A549 (cell line): ENCODE results near the gene FAM136A. TPM values are rescaled to one million over a fixed set of nuclear protein-coding genes. Genes with fewer than 3 reads are reported as not detected.

Experiments
- ATAC-seq, 2 experiments: fragments of 200-7000 bp in 1 of 2; fragments of >200 bp in 1 of 2; cut with Nextera tagmentation in 1 of 2; cut with Tn5 transposase in 1 of 2; 3 replicates each; pipeline versions ENCODE4 v1.8.0 to v1.9.1; 2018 to 2020; ENCODE audit warnings: mild to moderate bottlenecking in 1 of 2, moderate library complexity in 1 of 2
- CTCF ChIA-PET: fragments of 300-600 bp; sonication (Branson Sonifier 250); formaldehyde crosslinking; extraction: SDS; loops from one replicate; lab custom pipeline; 2021; ENCODE audit warnings: antibody characterized with exemption, inconsistent platforms; lab: Yijun Ruan, JAX
- POLR2A ChIA-PET: fragments of 350-600 bp; formaldehyde crosslinking; extraction: SDS; loops from one replicate; lab custom pipeline; 2021; ENCODE audit warnings: antibody characterized with exemption, inconsistent platforms; lab: Yijun Ruan, JAX
- DNase-seq, 2 experiments: peaks; one replicate each; pipeline versions ENCODE4 v3.0.0 to v3.0.0-alpha.2; 2011 to 2016; ENCODE audit warnings: low read depth in 1 of 2, low spot score in 1 of 2
- FAIRE-seq: peaks from 2 replicates; lab custom pipeline; 2011; peaks lifted over from hg19 to GRCh38; lab: Jason Lieb, UNC
- H3K27ac ChIP-seq, 2 experiments: fragments of >200 bp; sonication (Bioruptor Twin); formaldehyde crosslinking; 3 replicates each; pipeline ENCODE4 v1.5.1; 2016 to 2017
- H3K4me1 ChIP-seq: fragments of >200 bp; sonication (Bioruptor Twin); formaldehyde crosslinking; 3 replicates; pipeline ENCODE4 v1.6.1; 2016
- H3K4me2 ChIP-seq: fragments of >200 bp; sonication (Bioruptor Twin); formaldehyde crosslinking; 3 replicates; pipeline ENCODE4 v1.6.1; 2016
- H3K4me3 ChIP-seq: fragments of >200 bp; sonication (Bioruptor Twin); formaldehyde crosslinking; 3 replicates; pipeline ENCODE4 v1.5.1; 2016
- H3K9me3 ChIP-seq: fragments of >200 bp; sonication (Bioruptor Twin); formaldehyde crosslinking; 3 replicates; pipeline ENCODE4 v1.6.1; 2016
- ATOH8 ChIP-seq: fragments of 250-450 bp; sonication (Bioruptor Pico); IDR thresholded peaks from 2 replicates; pipeline ENCODE4 v1.5.0; 2020; ENCODE audit warnings: low read depth, mild to moderate bottlenecking, moderate library complexity
- CEBPB ChIP-seq, 2 experiments: fragments of >200 bp in 1 of 2; sonication (Bioruptor Twin) in 1 of 2; formaldehyde crosslinking in 1 of 2; IDR thresholded peaks; 2 replicates each; pipeline ENCODE4 v1.6.1; 2012 to 2016
- CHD2 ChIP-seq: fragments of 150-350 bp; IDR thresholded peaks from 2 replicates; pipeline ENCODE4 v1.6.1; 2014; ENCODE audit warnings: low read length; ENCODE audit not compliant: partially characterized antibody
- EHF ChIP-seq: fragments of 250-450 bp; sonication (Bioruptor Pico); IDR thresholded peaks from 2 replicates; pipeline ENCODE4 v1.5.0; 2020; ENCODE audit warnings: mild to moderate bottlenecking
- EP300 ChIP-seq, 2 experiments: fragments of >200 bp; sonication (Bioruptor Twin); formaldehyde crosslinking; IDR thresholded peaks; 2 replicates in 1 of 2; 3 replicates in 1 of 2; pipeline ENCODE4 v1.6.1; 2016 to 2017
- FOSB ChIP-seq: fragments of 250-450 bp; sonication (Bioruptor Pico); IDR thresholded peaks from 2 replicates; pipeline ENCODE4 v1.5.0; 2020; ENCODE audit warnings: mild to moderate bottlenecking, moderate library complexity
- FOSL2 ChIP-seq, 2 experiments: fragments of 450-650 bp in 1 of 2; fragments of >200 bp in 1 of 2; sonication (Bioruptor Twin) in 1 of 2; formaldehyde crosslinking; IDR thresholded peaks; 2 replicates each; pipeline versions ENCODE4 v1.5.0 to v1.6.1; 2016 to 2020; ENCODE audit warnings: mild to moderate bottlenecking in 1 of 2, moderate library complexity in 1 of 2
- FOXS1 ChIP-seq: fragments of 250-450 bp; sonication (Bioruptor Pico); IDR thresholded peaks from 2 replicates; pipeline ENCODE4 v1.5.0; 2020; ENCODE audit warnings: mild to moderate bottlenecking, moderate library complexity
- HOXB5 ChIP-seq: fragments of 250-450 bp; sonication (Bioruptor Pico); IDR thresholded peaks from 2 replicates; pipeline ENCODE4 v1.5.0; 2020; ENCODE audit warnings: mild to moderate bottlenecking, moderate library complexity
- JUNB ChIP-seq: fragments of >200 bp; sonication (Bioruptor Twin); formaldehyde crosslinking; IDR thresholded peaks from 2 replicates; pipeline ENCODE4 v1.6.1; 2016
- KDM5A ChIP-seq: fragments of 200-600 bp; sonication (generic); IDR thresholded peaks from 2 replicates; pipeline ENCODE4 v1.6.1; 2016; ENCODE audit warnings: antibody characterized with exemption, mild to moderate bottlenecking
- MAFK ChIP-seq: fragments of 450-650 bp; IDR thresholded peaks from 2 replicates; pipeline ENCODE4 v1.6.1; 2014; ENCODE audit not compliant: partially characterized antibody
- MYC ChIP-seq: IDR thresholded peaks from 2 replicates; pipeline ENCODE4 v1.6.1; 2012; ENCODE audit warnings: mild to moderate bottlenecking, inconsistent platforms, low read length, improper control_type of control experiment, borderline replicate concordance
- RARB ChIP-seq: fragments of 250-450 bp; sonication (Bioruptor Pico); IDR thresholded peaks from 2 replicates; pipeline ENCODE4 v1.8.0; 2021; ENCODE audit warnings: mild to moderate bottlenecking, moderate library complexity
- SREBF2 ChIP-seq: fragments of 450-650 bp; IDR thresholded peaks from 2 replicates; pipeline ENCODE4 v1.6.1; 2014; ENCODE audit warnings: mild to moderate bottlenecking, moderate library complexity
- TFCP2L1 ChIP-seq: fragments of 250-450 bp; sonication (Bioruptor Pico); IDR thresholded peaks from 2 replicates; pipeline ENCODE4 v1.5.0; 2021; ENCODE audit warnings: mild to moderate bottlenecking
- ZNF302 ChIP-seq: fragments of 250-450 bp; sonication (Bioruptor Pico); IDR thresholded peaks from 2 replicates; pipeline ENCODE4 v1.9.0; 2021; ENCODE audit warnings: inconsistent platforms, mild to moderate bottlenecking, moderate library complexity
- ZSCAN20 ChIP-seq: fragments of 250-450 bp; sonication (Bioruptor Pico); IDR thresholded peaks from 2 replicates; pipeline ENCODE4 v1.8.0; 2022; ENCODE audit warnings: mild to moderate bottlenecking, moderate library complexity
- WGBS: methylation state at CpG from one replicate; pipeline ENCODE4 v1.1.6; 2017; ENCODE audit errors: missing lambda C conversion rate; 5-methylcytosine and 5-hydroxymethylcytosine counted together
- polyA plus RNA-seq, 4 experiments: library from polyadenylated mRNA; depleted of rRNA in 3 of 4; stranded (reverse); fragments of >200 nt; fragmentation: RNase III in 1 of 4; extraction: RNeasy Plus Mini Kit Qiagen cat#74134 plus additional on column Dnase treatment in 1 of 4; gene quantifications; 2 replicates in 3 of 4; 3 replicates in 1 of 4; pipeline ENCODE4 v1.2.3, GENCODE V29; 2011 to 2017
- TF ChIP-seq, protein P1 (sequence below): IDR thresholded peaks from 2 replicates; pipeline ENCODE4 v1.6.1; 2012; ENCODE audit warnings: low read depth, borderline replicate concordance
- TF ChIP-seq, protein P2 (sequence below): IDR thresholded peaks from 2 replicates; pipeline ENCODE4 v1.6.1; 2012
- TF ChIP-seq, protein P3 (sequence below): IDR thresholded peaks from 2 replicates; pipeline ENCODE4 v1.6.1; 2012
- TF ChIP-seq, protein P4 (sequence below): fragments of >200 bp; sonication (Bioruptor Twin); formaldehyde crosslinking; IDR thresholded peaks from 3 replicates; pipeline ENCODE4 v1.5.1; 2016
- TF ChIP-seq, protein P5 (sequence below): fragments of 200-600 bp; sonication (generic); IDR thresholded peaks from 2 replicates; pipeline ENCODE4 v1.6.1; 2016; ENCODE audit warnings: antibody characterized with exemption, mild to moderate bottlenecking, moderate library complexity

Gene FAM136A
- polyA plus RNA-seq, 2 of the 4 experiments (the other 2 are of a cell fraction), result 117 to 119 TPM

- H3K4me2 ChIP-seq, result no peak overlapping the region
- no peaks in the 10 kb centered on the region for H3K4me1 ChIP-seq
- H3K9me3 ChIP-seq, result no peaks in the 10 kb centered on the region
- no peak for FAIRE-seq
- no peak overlapping the region for H3K4me3 ChIP-seq
- no peak overlapping the region for H3K27ac ChIP-seq
- ATAC-seq, result peak in 1 of 2 experiments; percentile 34; a peak in 1 of 6 replicates
- POLR2A ChIA-PET, result no interaction called here
- TF ChIP-seq, protein P1, sequence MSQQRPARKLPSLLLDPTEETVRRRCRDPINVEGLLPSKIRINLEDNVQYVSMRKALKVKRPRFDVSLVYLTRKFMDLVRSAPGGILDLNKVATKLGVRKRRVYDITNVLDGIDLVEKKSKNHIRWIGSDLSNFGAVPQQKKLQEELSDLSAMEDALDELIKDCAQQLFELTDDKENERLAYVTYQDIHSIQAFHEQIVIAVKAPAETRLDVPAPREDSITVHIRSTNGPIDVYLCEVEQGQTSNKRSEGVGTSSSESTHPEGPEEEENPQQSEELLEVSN, result no peak
- TF ChIP-seq KDM5A, result no peak
- TF ChIP-seq, protein P2, sequence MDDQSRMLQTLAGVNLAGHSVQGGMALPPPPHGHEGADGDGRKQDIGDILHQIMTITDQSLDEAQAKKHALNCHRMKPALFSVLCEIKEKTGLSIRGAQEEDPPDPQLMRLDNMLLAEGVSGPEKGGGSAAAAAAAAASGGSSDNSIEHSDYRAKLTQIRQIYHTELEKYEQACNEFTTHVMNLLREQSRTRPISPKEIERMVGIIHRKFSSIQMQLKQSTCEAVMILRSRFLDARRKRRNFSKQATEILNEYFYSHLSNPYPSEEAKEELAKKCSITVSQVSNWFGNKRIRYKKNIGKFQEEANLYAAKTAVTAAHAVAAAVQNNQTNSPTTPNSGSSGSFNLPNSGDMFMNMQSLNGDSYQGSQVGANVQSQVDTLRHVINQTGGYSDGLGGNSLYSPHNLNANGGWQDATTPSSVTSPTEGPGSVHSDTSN, result no peak
- TF ChIP-seq MYC, result no peak
- TF ChIP-seq ZNF302 (CRISPR knock-in tag), result no peak
- no peak for TF ChIP-seq FOXS1
- no peak for TF ChIP-seq FOSL2 (IDR thresholded peaks at IDR 0.05)
- no peak for TF ChIP-seq FOSL2 (CRISPR knock-in tag; IDR thresholded peaks at IDR 0.05)
- no peak for TF ChIP-seq TFCP2L1 (CRISPR knock-in tag)
- TF ChIP-seq SREBF2, result no peak
- CTCF ChIA-PET, result interaction anchor here (1.7 to 4.9 kb wide), 5 partner anchors 10 to 295 kb away, joined by 5 to 24 read pairs (median 13); partner anchors contain the start of gene FAM136A
- DNase-seq, result no peak
- 52% methylated on average over 2 of the region's 2 CpGs for WGBS
Observed at GRCh38 chr2:70322518-70322917, 20.7 kb upstream of the FAM136A start.

DNA sequence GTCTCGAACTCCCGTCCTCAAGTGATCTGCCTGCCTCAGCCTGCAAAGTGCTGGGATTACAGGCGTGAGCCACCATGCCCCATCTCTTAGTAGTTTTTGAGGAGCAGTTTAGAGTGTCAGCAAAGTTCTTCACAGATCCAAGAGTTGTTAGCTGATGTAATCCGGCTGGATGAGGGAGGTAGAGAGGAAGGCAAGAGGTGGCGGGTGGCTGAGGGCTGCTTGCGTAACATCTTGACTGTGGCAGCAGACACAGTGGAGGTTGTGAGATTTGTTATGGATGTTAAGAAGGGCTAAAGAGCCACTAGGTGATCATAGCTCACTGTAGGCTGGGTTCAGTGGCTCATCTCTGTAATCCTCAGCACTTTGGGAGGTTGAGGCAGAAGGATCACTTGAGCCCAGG is 19.5 kb upstream of the FAM136A start:
- H3K4me2 ChIP-seq, result no peak overlapping the region
- TF ChIP-seq CEBPB (IDR thresholded peaks at IDR 0.05) (peak in 1 of 2 experiments; percentile 50; a peak in 2 of 4 replicates), MAFK (no peak), ZSCAN20 (CRISPR knock-in tag) (no peak)
- TF ChIP-seq, protein P3, sequence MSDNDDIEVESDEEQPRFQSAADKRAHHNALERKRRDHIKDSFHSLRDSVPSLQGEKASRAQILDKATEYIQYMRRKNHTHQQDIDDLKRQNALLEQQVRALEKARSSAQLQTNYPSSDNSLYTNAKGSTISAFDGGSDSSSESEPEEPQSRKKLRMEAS, result no peak
- H3K27ac ChIP-seq, result no peak overlapping the region
- H3K9me3 ChIP-seq, result no peaks in the 10 kb centered on the region
- no peaks in the 10 kb centered on the region for H3K4me1 ChIP-seq
- ATAC-seq, result no peak
- 77% methylated on average over 6 of the region's 6 CpGs for WGBS
- CTCF ChIA-PET, result interaction anchor here (0.7 to 11.7 kb wide), 4 partner anchors 9 to 784 kb away, joined by 3 to 155 read pairs (median 14); partner anchors contain the start of gene FAM136A
- no peak for FAIRE-seq
- DNase-seq, result no peak
- POLR2A ChIA-PET, result no interaction called here
- H3K4me3 ChIP-seq, result no peak overlapping the region

DNA sequence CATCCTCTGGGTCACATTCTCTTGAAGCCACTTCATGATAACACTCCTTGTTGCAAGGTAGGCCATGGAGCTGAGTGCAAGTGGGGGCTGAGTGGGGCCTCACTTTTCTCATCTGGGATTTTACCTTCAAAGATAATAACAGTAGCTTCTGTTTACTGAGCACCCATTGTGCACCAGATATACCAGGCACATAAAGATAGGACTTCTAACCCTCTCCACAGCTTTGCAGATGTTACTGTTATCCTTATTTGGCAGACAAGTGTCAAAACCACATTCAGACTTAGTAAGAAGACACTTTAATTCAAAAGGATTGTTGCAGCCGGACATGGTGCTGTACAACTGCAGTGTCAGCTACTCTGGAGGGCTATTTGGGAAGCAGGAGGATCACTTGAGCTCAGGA is 12.8 kb upstream of the FAM136A start:
- ATAC-seq, result no peak
- no peak for DNase-seq
- POLR2A ChIA-PET, result no interaction called here
- no peak for FAIRE-seq
- WGBS, result 42% methylated on average over 1 of the region's 1 CpG
- Histone ChIP-seq H3K27ac (no peak overlapping the region), H3K9me3 (no peaks in the 10 kb centered on the region), H3K4me2 (no peak overlapping the region), H3K4me3 (no peak overlapping the region), H3K4me1 (no peaks in the 10 kb centered on the region)
- CTCF ChIA-PET, result interaction anchor here (0.7 to 11.7 kb wide), 4 partner anchors 11 to 304 kb away, joined by 3 to 155 read pairs (median 44); partner anchors contain the start of gene FAM136A
- TF ChIP-seq ZSCAN20 (CRISPR knock-in tag) (no peak), CHD2 (no peak), JUNB (no peak), EHF (CRISPR knock-in tag) (no peak), HOXB5 (CRISPR knock-in tag) (no peak), ATOH8 (CRISPR knock-in tag) (no peak), RARB (CRISPR knock-in tag) (no peak), FOSB (CRISPR knock-in tag) (no peak), TFCP2L1 (CRISPR knock-in tag) (no peak), EP300 (IDR thresholded peaks at IDR 0.05) (no peak), FOSL2 (IDR thresholded peaks at IDR 0.05) (no peak), FOSL2 (CRISPR knock-in tag; IDR thresholded peaks at IDR 0.05) (no peak)
- TF ChIP-seq, protein P4, sequence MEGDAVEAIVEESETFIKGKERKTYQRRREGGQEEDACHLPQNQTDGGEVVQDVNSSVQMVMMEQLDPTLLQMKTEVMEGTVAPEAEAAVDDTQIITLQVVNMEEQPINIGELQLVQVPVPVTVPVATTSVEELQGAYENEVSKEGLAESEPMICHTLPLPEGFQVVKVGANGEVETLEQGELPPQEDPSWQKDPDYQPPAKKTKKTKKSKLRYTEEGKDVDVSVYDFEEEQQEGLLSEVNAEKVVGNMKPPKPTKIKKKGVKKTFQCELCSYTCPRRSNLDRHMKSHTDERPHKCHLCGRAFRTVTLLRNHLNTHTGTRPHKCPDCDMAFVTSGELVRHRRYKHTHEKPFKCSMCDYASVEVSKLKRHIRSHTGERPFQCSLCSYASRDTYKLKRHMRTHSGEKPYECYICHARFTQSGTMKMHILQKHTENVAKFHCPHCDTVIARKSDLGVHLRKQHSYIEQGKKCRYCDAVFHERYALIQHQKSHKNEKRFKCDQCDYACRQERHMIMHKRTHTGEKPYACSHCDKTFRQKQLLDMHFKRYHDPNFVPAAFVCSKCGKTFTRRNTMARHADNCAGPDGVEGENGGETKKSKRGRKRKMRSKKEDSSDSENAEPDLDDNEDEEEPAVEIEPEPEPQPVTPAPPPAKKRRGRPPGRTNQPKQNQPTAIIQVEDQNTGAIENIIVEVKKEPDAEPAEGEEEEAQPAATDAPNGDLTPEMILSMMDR, result no peak
- TF ChIP-seq, protein P5, sequence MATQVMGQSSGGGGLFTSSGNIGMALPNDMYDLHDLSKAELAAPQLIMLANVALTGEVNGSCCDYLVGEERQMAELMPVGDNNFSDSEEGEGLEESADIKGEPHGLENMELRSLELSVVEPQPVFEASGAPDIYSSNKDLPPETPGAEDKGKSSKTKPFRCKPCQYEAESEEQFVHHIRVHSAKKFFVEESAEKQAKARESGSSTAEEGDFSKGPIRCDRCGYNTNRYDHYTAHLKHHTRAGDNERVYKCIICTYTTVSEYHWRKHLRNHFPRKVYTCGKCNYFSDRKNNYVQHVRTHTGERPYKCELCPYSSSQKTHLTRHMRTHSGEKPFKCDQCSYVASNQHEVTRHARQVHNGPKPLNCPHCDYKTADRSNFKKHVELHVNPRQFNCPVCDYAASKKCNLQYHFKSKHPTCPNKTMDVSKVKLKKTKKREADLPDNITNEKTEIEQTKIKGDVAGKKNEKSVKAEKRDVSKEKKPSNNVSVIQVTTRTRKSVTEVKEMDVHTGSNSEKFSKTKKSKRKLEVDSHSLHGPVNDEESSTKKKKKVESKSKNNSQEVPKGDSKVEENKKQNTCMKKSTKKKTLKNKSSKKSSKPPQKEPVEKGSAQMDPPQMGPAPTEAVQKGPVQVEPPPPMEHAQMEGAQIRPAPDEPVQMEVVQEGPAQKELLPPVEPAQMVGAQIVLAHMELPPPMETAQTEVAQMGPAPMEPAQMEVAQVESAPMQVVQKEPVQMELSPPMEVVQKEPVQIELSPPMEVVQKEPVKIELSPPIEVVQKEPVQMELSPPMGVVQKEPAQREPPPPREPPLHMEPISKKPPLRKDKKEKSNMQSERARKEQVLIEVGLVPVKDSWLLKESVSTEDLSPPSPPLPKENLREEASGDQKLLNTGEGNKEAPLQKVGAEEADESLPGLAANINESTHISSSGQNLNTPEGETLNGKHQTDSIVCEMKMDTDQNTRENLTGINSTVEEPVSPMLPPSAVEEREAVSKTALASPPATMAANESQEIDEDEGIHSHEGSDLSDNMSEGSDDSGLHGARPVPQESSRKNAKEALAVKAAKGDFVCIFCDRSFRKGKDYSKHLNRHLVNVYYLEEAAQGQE, result no peak
- TF ChIP-seq, protein P1, result no peak
